Measurements from ENCODE around the gene CTNND2.

The CTNND2 gene

GRCh38 chr5:11043881-11044280, 860.4 kb downstream of the CTNND2 start:
- Histone ChIP-seq H3F3A (ENCODE audit: control insufficient read depth, insufficient read depth) (no peaks in the 10 kb centered on the region), H3K27ac (ENCODE audit: low read depth, low read length) (no peak overlapping the region), H3K4me3 (ENCODE audit: low read length) (no peak overlapping the region), H3K4me2 (ENCODE audit: low read length) (no peak overlapping the region), H3K9me2 (replicated peaks; ENCODE audit: control insufficient read depth, low read length) (no peaks in the 10 kb centered on the region), H3K27me3 (ENCODE audit: control insufficient read depth, low read length) (0 out of 2 replicates have a peak, but pooled peaks cover 4% of the 10 kb centered on the region), H3K9me3 (ENCODE audit: control insufficient read depth, insufficient read depth, low read length) (no peaks in the 10 kb centered on the region), H3K4me1 (ENCODE audit: control insufficient read depth, low read length) (no peaks in the 10 kb centered on the region), H3K79me2 (ENCODE audit: control insufficient read depth, low read length) (no peaks in the 10 kb centered on the region), H3K36me3 (ENCODE audit: control insufficient read depth, low read length) (no peaks in the 10 kb centered on the region), H4K20me1 (ENCODE audit: control insufficient read depth, insufficient read depth, low read depth, low read length) (no peaks in the 10 kb centered on the region)
- TF ChIP-seq, protein P1, sequence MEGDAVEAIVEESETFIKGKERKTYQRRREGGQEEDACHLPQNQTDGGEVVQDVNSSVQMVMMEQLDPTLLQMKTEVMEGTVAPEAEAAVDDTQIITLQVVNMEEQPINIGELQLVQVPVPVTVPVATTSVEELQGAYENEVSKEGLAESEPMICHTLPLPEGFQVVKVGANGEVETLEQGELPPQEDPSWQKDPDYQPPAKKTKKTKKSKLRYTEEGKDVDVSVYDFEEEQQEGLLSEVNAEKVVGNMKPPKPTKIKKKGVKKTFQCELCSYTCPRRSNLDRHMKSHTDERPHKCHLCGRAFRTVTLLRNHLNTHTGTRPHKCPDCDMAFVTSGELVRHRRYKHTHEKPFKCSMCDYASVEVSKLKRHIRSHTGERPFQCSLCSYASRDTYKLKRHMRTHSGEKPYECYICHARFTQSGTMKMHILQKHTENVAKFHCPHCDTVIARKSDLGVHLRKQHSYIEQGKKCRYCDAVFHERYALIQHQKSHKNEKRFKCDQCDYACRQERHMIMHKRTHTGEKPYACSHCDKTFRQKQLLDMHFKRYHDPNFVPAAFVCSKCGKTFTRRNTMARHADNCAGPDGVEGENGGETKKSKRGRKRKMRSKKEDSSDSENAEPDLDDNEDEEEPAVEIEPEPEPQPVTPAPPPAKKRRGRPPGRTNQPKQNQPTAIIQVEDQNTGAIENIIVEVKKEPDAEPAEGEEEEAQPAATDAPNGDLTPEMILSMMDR (IDR thresholded peaks at IDR 0.05; ENCODE audit: low read depth, low read length, poor library complexity, severe bottlenecking) = no peak
- no peak for TF ChIP-seq EZH2phosphoT487 (IDR thresholded peaks at IDR 0.05; ENCODE audit: borderline replicate concordance, low read length)

DNA sequence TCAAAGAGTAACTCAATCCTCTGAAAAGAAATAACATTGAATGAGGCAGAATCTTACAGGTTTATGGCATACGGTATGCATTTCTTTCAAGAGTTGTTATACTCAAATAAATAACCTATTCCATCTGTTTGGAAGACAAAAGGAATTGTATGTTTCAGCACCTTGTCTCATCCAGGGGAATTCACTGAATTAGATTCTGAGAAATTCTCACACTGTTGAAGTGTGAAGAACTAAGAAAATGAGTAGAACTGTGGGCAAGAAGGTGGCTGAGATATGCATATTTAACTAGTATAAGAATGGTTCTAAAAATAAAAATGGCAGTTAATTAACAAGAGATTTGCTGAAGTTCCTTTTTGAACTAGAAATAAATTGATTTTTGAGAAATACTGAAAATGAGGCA, 863.9 kb downstream of the CTNND2 start:
- no peaks in the 10 kb centered on the region for H3K9me3 ChIP-seq (ENCODE audit: control insufficient read depth, insufficient read depth, low read length)
- H3F3A ChIP-seq (ENCODE audit: control insufficient read depth, insufficient read depth) = no peaks in the 10 kb centered on the region
- no peaks in the 10 kb centered on the region for H3K4me1 ChIP-seq (ENCODE audit: control insufficient read depth, low read length)
- TF ChIP-seq, protein P1 (IDR thresholded peaks at IDR 0.05; ENCODE audit: low read depth, low read length, poor library complexity, severe bottlenecking) = no peak
- no peaks in the 10 kb centered on the region for H4K20me1 ChIP-seq (ENCODE audit: control insufficient read depth, insufficient read depth, low read depth, low read length)
- H3K27me3 ChIP-seq (ENCODE audit: control insufficient read depth, low read length) = 0 out of 2 replicates have a peak, but pooled peaks cover 6% of the 10 kb centered on the region
- H3K36me3 ChIP-seq (ENCODE audit: control insufficient read depth, low read length) = no peaks in the 10 kb centered on the region
- no peaks in the 10 kb centered on the region for H3K79me2 ChIP-seq (ENCODE audit: control insufficient read depth, low read length)
- no peaks in the 10 kb centered on the region for H3K9me2 ChIP-seq (replicated peaks; ENCODE audit: control insufficient read depth, low read length)
- no peak overlapping the region for H3K27ac ChIP-seq (ENCODE audit: low read depth, low read length)
- no peak overlapping the region for H3K4me2 ChIP-seq (ENCODE audit: low read length)
- no peak overlapping the region for H3K4me3 ChIP-seq (ENCODE audit: low read length)

- Histone ChIP-seq H3K4me1 (ENCODE audit: control insufficient read depth, low read length) (no peaks in the 10 kb centered on the region), H3F3A (ENCODE audit: control insufficient read depth, insufficient read depth) (no peaks in the 10 kb centered on the region), H4K20me1 (ENCODE audit: control insufficient read depth, insufficient read depth, low read depth, low read length) (no peaks in the 10 kb centered on the region), H3K27ac (ENCODE audit: low read depth, low read length) (no peak overlapping the region), H3K27me3 (ENCODE audit: control insufficient read depth, low read length) (0 out of 2 replicates have a peak, but pooled peaks cover 4% of the 10 kb centered on the region), H3K36me3 (ENCODE audit: control insufficient read depth, low read length) (no peaks in the 10 kb centered on the region), H3K79me2 (ENCODE audit: control insufficient read depth, low read length) (no peaks in the 10 kb centered on the region), H3K4me2 (ENCODE audit: low read length) (no peak overlapping the region), H3K9me3 (ENCODE audit: control insufficient read depth, insufficient read depth, low read length) (no peaks in the 10 kb centered on the region), H3K9me2 (replicated peaks; ENCODE audit: control insufficient read depth, low read length) (no peaks in the 10 kb centered on the region), H3K4me3 (ENCODE audit: low read length) (no peak overlapping the region)
- TF ChIP-seq EZH2phosphoT487 (IDR thresholded peaks at IDR 0.05; ENCODE audit: borderline replicate concordance, low read length) = no peak
- TF ChIP-seq, protein P1 (IDR thresholded peaks at IDR 0.05; ENCODE audit: low read depth, low read length, poor library complexity, severe bottlenecking) = no peak
Observed at GRCh38 chr5:11038772-11039171, 865.5 kb downstream of the CTNND2 start.

DNA sequence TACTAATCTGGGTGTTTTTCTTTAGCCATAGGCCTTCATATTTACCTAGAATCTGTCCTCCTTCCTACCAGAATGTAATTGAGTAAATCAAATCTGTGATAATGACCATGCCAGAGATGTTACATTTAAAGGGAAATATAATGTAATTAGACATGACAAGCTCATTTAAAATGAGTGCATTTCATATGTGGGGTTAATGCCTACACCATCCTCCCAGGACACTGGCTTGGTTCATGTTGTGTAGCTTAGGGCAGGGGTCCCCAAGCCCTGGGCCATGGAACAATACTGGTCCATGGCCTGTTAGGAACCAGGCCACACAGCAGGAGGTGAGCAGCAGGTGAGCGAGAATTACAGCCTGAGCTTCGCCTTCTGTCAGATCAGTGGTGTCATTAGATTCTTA, 866.3 kb downstream of the CTNND2 start:
- no peaks in the 10 kb centered on the region for H4K20me1 ChIP-seq (ENCODE audit: control insufficient read depth, insufficient read depth, low read depth, low read length)
- TF ChIP-seq EZH2phosphoT487 (IDR thresholded peaks at IDR 0.05; ENCODE audit: borderline replicate concordance, low read length) = no peak
- TF ChIP-seq, protein P1 (IDR thresholded peaks at IDR 0.05; ENCODE audit: low read depth, low read length, poor library complexity, severe bottlenecking) = no peak
- H3K4me3 ChIP-seq (ENCODE audit: low read length) = no peak overlapping the region

More for the DNA sequence above, 866.3 kb downstream of the CTNND2 start:
- Histone ChIP-seq H3K27me3 (ENCODE audit: control insufficient read depth, low read length) (0 out of 2 replicates have a peak, but pooled peaks cover 4% of the 10 kb centered on the region), H3K4me1 (ENCODE audit: control insufficient read depth, low read length) (no peaks in the 10 kb centered on the region), H3K36me3 (ENCODE audit: control insufficient read depth, low read length) (no peaks in the 10 kb centered on the region), H3F3A (ENCODE audit: control insufficient read depth, insufficient read depth) (no peaks in the 10 kb centered on the region), H3K9me2 (replicated peaks; ENCODE audit: control insufficient read depth, low read length) (no peaks in the 10 kb centered on the region), H3K4me2 (ENCODE audit: low read length) (no peak overlapping the region), H3K27ac (ENCODE audit: low read depth, low read length) (no peak overlapping the region), H3K9me3 (ENCODE audit: control insufficient read depth, insufficient read depth, low read length) (no peaks in the 10 kb centered on the region), H3K79me2 (ENCODE audit: control insufficient read depth, low read length) (no peaks in the 10 kb centered on the region)

Measured in DOHH2 (cell line).